ENCODE results near the gene MCM5. TPM values are rescaled to one million over a fixed set of nuclear protein-coding genes. Genes with fewer than 3 reads are reported as not detected.

MCM5 gene
- total and polyA plus RNA-seq, 4 donors = 6.7 to 104 (median 8.8) TPM

DNA sequence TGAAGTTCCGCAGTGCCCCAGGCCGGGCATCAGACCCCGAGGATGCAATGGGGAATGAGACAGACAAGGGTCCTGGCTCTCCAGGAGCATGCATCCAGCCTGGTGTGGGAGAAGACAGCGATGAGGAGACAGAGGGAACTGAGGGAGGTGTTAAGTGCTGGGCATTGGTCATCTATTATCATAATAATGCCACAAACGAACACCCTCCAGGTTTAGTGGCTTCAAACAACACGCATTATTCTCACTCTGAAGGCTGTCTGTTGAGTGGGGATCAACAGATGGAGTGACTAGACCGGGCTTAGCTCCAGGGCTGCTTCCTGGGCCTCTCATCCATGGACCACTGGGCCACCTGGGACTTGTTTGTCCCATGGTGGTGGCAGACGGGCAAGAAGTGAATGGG lies 48.6 kb downstream of the MCM5 start:
- Histone ChIP-seq H3K27ac (ENCODE audit: low read depth in 1 of 2, low read length in 2 of 2) (no peak overlapping the region), H3K4me3 (ENCODE audit: low read depth in 1 of 3, low read length in 3 of 3) (no peak overlapping the region), H3K9me3 (ENCODE audit: control insufficient read depth in 4 of 4, low read length in 3 of 4) (no peaks in the 10 kb centered on the region), H3K4me1 (ENCODE audit: control insufficient read depth in 4 of 4, insufficient read depth in 4 of 4, low read length in 3 of 4) (no peaks in the 10 kb centered on the region), H3K27me3 (ENCODE audit: control insufficient read depth in 4 of 4, insufficient read depth in 4 of 4, low read length in 3 of 4) (no peaks in the 10 kb centered on the region), H3K36me3 (ENCODE audit: control insufficient read depth in 4 of 4, insufficient read depth in 3 of 4, low read depth in 1 of 4, low read length in 3 of 4) (no peaks in the 10 kb centered on the region), H3K9ac (ENCODE audit: low read depth in 1 of 2, low read length in 2 of 2) (no peak overlapping the region)
- TF ChIP-seq CTCF (IDR thresholded peaks at IDR 0.05; ENCODE audit: low read depth, low read length, missing input control) (no peak), MAX (IDR thresholded peaks at IDR 0.05) (no peak), FOXA2 (IDR thresholded peaks at IDR 0.05) (no peak), FOXA1 (IDR thresholded peaks at IDR 0.05) (no peak), RXRA (IDR thresholded peaks at IDR 0.05) (no peak), SP1 (IDR thresholded peaks at IDR 0.05) (no peak), ATF3 (IDR thresholded peaks at IDR 0.05) (no peak), YY1 (IDR thresholded peaks at IDR 0.05) (no peak), GABPA (IDR thresholded peaks at IDR 0.05 in 1 of 2, conservative IDR thresholded peaks at IDR 0.05 in 1 of 2) (no peak), TAF1 (conservative IDR thresholded peaks at IDR 0.05) (no peak)
- TF ChIP-seq, protein P1, sequence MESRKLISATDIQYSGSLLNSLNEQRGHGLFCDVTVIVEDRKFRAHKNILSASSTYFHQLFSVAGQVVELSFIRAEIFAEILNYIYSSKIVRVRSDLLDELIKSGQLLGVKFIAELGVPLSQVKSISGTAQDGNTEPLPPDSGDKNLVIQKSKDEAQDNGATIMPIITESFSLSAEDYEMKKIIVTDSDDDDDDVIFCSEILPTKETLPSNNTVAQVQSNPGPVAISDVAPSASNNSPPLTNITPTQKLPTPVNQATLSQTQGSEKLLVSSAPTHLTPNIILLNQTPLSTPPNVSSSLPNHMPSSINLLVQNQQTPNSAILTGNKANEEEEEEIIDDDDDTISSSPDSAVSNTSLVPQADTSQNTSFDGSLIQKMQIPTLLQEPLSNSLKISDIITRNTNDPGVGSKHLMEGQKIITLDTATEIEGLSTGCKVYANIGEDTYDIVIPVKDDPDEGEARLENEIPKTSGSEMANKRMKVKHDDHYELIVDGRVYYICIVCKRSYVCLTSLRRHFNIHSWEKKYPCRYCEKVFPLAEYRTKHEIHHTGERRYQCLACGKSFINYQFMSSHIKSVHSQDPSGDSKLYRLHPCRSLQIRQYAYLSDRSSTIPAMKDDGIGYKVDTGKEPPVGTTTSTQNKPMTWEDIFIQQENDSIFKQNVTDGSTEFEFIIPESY (IDR thresholded peaks at IDR 0.05) = no peak
- WGBS = 97% methylated on average over 8 of the region's 8 CpGs
- no peak for DNase-seq (ENCODE audit: low spot score)

DNA sequence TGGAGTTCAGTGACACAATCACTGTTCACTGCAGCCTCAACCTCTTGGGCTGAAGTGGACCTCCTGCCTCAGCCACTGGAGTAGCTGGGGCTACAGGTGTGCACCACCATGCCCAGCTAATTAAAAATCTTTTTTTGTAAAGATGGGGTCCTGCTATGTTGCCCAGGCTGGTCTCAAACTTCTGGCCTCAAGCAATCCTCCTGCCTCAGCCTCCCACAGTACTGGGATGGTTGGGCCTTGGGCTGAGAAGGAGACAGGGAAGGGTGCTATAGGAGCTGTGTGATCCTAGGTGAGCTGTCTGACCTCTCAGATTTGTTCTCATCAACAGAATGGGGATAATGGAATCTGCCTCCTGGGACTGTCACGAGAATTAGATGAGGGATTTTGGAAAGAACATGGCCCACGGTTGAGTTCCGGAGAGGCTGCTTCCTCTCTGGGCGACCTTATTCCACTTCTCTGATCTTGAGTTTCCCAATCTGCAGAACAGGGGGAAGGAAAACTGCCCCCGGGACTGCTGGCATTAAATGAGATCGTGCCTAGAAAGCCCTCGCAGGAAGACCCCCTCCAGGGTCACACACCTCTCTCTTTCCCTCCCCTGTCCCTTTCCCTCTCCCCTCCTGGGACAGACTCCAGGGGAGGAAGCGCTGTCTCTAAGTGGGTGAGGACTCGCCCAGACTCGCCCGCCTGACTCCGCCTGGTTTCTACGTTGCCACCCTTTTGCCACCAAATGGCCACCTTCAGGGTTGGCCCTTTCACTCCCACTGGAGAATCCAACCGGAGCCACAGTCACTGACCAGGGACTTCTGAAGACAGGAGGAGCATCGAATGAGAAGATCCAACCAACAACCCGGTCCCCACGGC lies 50.1 kb downstream of the MCM5 start:
- no peak for DNase-seq (ENCODE audit: low spot score)
- H3K4me3 ChIP-seq (ENCODE audit: low read depth in 1 of 3, low read length in 3 of 3) = no peak overlapping the region
- no peak overlapping the region for H3K9ac ChIP-seq (ENCODE audit: low read depth in 1 of 2, low read length in 2 of 2)
- H3K9me3 ChIP-seq (ENCODE audit: control insufficient read depth in 4 of 4, low read length in 3 of 4) = no peaks in the 10 kb centered on the region
- H3K27ac ChIP-seq (ENCODE audit: low read depth in 1 of 2, low read length in 2 of 2) = no peak overlapping the region
- H3K36me3 ChIP-seq (ENCODE audit: control insufficient read depth in 4 of 4, insufficient read depth in 3 of 4, low read depth in 1 of 4, low read length in 3 of 4) = no peaks in the 10 kb centered on the region
- H3K4me1 ChIP-seq (ENCODE audit: control insufficient read depth in 4 of 4, insufficient read depth in 4 of 4, low read length in 3 of 4) = no peaks in the 10 kb centered on the region
- WGBS = 96% methylated on average over 17 of the region's 17 CpGs
- TF ChIP-seq JUND (IDR thresholded peaks at IDR 0.05) (no peak), YY1 (IDR thresholded peaks at IDR 0.05) (no peak), RAD21 (IDR thresholded peaks at IDR 0.05) (no peak), CTCF (IDR thresholded peaks at IDR 0.05; ENCODE audit: low read depth, low read length, missing input control) (no peak)
- TF ChIP-seq, protein P2, sequence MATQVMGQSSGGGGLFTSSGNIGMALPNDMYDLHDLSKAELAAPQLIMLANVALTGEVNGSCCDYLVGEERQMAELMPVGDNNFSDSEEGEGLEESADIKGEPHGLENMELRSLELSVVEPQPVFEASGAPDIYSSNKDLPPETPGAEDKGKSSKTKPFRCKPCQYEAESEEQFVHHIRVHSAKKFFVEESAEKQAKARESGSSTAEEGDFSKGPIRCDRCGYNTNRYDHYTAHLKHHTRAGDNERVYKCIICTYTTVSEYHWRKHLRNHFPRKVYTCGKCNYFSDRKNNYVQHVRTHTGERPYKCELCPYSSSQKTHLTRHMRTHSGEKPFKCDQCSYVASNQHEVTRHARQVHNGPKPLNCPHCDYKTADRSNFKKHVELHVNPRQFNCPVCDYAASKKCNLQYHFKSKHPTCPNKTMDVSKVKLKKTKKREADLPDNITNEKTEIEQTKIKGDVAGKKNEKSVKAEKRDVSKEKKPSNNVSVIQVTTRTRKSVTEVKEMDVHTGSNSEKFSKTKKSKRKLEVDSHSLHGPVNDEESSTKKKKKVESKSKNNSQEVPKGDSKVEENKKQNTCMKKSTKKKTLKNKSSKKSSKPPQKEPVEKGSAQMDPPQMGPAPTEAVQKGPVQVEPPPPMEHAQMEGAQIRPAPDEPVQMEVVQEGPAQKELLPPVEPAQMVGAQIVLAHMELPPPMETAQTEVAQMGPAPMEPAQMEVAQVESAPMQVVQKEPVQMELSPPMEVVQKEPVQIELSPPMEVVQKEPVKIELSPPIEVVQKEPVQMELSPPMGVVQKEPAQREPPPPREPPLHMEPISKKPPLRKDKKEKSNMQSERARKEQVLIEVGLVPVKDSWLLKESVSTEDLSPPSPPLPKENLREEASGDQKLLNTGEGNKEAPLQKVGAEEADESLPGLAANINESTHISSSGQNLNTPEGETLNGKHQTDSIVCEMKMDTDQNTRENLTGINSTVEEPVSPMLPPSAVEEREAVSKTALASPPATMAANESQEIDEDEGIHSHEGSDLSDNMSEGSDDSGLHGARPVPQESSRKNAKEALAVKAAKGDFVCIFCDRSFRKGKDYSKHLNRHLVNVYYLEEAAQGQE (IDR thresholded peaks at IDR 0.05) = no peak
- no peaks in the 10 kb centered on the region for H3K27me3 ChIP-seq (ENCODE audit: control insufficient read depth in 4 of 4, insufficient read depth in 4 of 4, low read length in 3 of 4)

Measured in liver (tissue), 9 donors.